ENCODE results near the gene GOLGA6L10.
"Not testable (repeated sequence)": the region's sequence is repeated elsewhere in the genome, so short reads cannot be mapped to it uniquely, and the experiment has no call there.

- TF ChIP-seq ZNF8 (CRISPR knock-in tag; IDR thresholded peaks at IDR 0.05); ESRRG (CRISPR knock-in tag; IDR thresholded peaks at IDR 0.05); ZNF70 (CRISPR knock-in tag; IDR thresholded peaks at IDR 0.05); ZNF565 (CRISPR knock-in tag; conservative IDR thresholded peaks at IDR 0.05; ENCODE audit: low read depth); ARNTL (CRISPR knock-in tag; IDR thresholded peaks at IDR 0.05; ENCODE audit: borderline replicate concordance, low read depth); PATZ1 (CRISPR knock-in tag; IDR thresholded peaks at IDR 0.05; ENCODE audit: borderline replicate concordance); ZFP3 (CRISPR knock-in tag; IDR thresholded peaks at IDR 0.05); ZC3H10 (CRISPR knock-in tag; IDR thresholded peaks at IDR 0.05): not testable (repeated sequence)
These were observed 5.3 kb upstream of the GOLGA6L10 start for GRCh38 chr15:82354546-82354945.

All from SK-N-SH treated with all-trans-retinoic acid at 6 μM for 48 hours (cell line).